Hypothalamus (tissue), 51 donors: ENCODE measurements around the gene SH3PXD2A.

Experiments
- DNase-seq, 51 donors: peaks; one replicate each; lab custom pipeline; 2025; lab: John Stamatoyannopoulos, UW

Gene SH3PXD2A

GRCh38 chr10:103835096-103836050 is 20.0 kb downstream of the SH3PXD2A start:
- peak in 19 of 51 donors; percentile 13 to 59 (median 29) for DNase-seq

GRCh38 chr10:103834436-103835095 is 20.8 kb downstream of the SH3PXD2A start:
- DNase-seq: no peak

DNA sequence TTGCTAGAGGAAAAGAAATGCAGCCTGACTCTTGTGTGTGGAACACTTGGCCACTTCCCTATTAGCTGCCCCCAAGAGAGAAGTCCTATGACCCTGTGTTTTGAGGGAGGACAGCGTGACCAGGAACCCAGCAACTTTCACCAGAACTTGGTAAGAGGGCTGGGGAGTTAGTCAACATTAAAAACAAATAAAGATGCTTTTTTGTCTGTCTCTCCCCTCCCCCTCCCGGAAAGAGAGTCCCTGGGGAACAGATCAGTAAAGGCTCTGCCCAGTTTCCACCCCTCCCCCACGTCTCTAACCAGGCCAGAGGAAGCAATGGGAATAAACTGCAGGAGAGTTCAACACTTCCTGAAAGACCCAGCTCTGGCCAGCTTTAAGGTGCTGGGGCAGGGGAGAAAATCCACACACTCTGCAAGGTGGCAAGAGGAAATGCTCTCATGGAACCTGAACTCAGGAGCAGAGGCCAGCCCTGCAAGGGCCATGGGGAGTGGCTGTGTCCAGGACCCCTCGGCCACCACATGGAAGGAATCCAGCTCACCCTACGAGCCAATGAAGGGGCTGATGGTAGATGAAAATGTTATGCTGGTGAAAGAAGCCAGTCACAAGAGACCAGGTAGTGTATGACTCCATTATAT is 21.5 kb downstream of the SH3PXD2A start:
- peak in 1 of 51 donors; percentile 7 for DNase-seq

GRCh38 chr10:103832806-103833205 is 22.6 kb downstream of the SH3PXD2A start:
- DNase-seq: no peak

- no peak for DNase-seq
These were observed 25.4 kb downstream of the SH3PXD2A start for GRCh38 chr10:103829838-103830465.

GRCh38 chr10:103829278-103829677 is 26.1 kb downstream of the SH3PXD2A start:
- DNase-seq: no peak

DNA sequence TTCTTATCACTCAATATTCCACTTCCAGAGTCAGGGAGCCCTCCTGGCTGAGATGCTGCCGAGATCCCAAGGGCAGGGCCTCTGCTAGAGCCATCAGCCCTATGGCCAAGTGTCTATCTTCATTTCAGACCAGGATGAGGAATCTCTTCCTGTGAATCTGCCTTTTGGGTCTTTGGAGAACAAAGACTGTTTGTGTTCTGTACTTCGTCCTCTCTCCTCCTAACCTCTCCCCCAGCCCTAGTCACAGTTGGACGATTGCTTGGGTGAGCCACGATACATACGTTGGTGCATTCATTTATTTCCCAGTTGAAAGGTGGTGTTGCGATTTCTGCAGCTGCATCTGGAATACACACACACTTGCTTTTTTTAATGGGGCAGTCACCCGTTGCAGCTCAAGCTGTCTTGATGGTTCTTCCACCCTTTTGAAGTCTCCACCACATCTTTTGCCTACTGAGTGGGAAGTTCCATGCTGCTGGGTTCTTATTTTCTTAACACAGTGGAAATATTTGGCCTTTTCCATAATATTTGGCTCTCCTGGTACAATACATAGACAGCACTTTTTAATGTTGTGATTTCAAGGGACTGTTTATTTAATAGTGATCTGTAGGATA is 26.7 kb downstream of the SH3PXD2A start:
- DNase-seq: no peak

DNA sequence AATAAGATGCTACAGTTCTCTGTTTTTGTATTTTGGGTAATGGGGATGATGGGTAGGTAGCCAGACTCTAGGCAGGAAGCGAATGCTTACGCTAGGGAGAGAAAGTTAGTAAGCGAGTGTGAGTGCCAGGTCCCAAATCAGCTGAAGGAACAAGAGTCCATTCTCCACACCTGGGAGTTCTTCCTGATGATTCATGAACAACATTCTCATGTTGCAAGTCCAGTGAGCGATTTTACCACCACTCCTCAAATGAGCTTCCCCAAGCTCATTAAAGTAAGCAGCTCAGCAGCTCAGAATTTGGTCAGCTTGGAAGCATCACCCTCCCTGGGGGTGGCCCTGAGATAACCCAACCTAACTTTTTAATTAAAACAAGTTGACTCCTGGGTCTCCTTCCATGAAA is 27.3 kb downstream of the SH3PXD2A start:
- DNase-seq: no peak

DNA sequence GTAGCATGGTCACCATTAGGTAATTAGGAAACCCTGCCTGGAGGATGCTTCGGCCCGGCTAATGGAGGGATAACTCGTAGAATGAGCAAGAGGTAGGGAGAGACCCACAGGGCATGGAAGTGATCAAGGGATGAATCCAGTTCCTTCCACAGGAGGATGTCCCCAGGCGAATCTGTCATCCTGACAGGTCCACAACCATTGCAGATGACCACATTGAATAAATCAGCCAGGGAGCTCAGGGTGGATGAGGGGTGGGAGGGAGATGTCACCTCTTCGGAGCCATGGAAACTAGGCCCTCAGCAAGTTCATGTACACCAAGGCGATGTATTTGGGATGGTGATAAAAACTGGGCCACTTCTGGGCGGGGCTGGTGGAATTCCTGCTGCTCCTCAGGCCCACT is 28.5 kb downstream of the SH3PXD2A start:
- DNase-seq: no peak

DNA sequence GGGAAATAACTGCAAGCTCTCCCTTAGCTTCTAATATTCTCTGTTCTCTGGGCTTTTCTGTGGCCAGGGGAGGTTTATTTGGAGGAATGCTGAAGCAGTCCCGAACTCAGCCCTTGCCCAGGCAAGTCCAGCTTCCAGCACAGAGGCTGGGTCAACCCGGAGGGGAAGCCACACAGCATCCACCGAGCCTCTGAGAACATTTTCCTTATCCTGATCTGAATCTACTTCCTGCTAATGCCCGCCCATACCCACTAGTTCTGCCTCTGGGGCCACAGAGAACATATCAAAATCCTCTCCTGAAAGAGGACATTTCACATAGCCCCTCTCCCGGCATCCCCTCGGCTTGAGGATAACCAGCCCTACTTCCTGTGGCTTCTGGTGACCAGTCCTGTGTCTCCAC is 31.1 kb downstream of the SH3PXD2A start:
- DNase-seq: no peak

GRCh38 chr10:103823706-103824272 is 31.6 kb downstream of the SH3PXD2A start:
- no peak for DNase-seq

DNA sequence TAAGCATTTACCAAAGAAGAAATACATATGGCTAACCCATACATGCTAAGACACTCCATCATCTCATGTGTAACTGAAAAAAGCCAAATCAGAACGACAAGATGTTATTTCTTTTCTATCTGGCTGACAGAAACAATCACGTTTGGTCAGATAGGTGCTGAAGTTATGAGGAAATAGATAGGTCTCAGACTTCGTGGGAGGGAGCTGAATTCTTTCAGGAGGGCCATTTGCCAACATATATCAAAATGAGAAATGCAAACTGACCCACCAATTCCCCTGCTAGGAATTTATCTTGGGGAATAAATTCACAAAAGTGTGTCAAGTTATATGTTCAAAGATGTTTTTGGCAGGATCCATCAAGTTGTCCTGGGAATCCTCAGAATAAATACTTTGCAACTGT is 32.6 kb downstream of the SH3PXD2A start:
- no peak for DNase-seq

DNA sequence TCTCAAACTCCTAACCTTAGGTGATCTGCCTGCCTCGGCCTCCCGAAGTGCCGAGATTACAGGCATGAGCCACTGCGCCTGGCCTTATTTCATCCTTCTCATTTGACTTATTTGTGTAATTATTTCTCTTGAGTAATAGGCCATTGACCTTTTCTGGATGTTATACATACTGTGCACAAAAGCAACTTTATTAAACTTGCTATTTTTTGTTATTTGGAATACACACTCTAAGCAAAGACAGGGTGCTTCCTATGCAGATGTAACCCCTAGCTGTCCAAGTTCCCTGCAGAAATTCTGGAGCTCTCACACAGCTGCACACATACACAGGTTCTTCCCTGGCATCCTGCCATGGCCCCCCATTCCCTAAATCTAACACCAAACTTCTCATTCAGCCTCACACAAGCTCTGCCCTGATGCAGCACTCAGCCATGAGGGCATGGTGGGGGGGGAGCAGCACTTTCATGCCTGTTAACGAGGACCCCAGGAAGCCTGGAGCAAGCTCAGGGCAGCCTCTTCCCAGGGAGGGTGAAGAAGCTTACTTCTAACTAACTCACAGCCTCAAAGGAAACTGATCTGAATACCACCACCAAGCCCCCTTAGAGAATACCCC is 33.2 kb downstream of the SH3PXD2A start:
- DNase-seq: no peak

DNA sequence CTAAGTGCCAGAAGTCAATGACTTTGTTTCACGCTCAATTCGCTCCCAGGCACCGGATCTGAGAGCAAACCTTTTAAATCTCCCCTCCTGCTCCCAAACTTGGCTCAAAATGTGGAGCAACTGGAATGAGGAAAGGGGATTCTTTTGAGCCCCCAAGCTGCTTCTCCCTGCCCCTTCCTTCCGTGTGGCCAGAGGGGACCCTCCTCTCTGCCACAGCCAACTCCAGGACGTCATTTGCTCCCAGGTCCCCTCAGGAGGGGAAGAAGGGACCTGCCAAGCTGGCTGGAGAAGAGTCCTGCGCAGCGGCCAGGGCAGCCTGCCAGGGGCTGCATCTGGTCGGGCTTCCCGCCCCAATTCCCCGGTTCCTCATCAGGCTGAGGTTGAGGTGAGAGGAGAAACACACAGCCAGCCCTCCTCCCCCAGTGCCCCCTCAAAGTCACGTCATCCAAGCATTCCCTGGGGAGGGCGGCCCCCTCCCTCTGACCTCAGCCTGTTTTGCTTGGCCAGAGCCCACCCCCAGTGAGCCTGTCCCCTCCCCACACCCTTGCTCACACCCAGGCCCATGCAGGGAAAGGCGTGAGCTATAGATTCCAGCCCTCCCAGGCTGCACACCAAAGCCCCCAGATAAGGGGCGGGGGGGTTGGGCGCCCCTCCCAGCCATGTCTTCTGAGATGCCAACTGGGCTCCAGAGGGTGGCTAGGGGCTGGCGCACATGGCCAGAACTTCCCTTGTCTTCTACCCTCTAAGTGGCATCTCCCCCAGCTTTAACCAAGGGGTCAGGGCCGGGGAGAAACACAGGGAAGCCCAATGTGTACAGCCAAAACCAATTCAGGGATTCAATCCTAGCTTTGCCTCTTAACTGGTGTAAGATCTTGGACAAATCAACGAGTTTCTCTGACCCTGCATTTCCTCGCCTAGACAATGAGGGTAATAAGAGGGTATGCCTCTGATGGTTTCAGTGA is 35.0 kb downstream of the SH3PXD2A start:
- DNase-seq: peak in 1 of 51 donors; percentile 4

DNA sequence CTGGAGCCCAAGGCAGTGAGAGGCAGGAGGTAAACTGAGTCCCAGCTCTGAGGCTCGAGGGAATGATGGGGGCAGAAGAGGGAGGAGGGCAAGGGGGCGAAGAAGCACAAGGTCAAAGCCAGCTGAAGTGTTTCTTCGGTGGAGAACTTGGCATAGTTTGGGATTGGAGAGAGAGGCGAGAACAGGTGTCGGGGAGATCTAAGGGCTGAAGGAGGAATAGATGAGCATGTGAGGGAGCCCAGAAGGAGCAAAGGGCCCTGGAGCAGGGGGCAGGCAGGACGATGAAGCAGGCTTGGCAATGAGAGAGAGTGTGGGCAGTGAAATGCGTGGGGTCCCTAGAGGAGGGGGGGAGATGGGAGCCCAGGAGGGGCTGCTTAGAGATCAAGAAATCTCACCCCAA is 35.9 kb downstream of the SH3PXD2A start:
- no peak for DNase-seq

DNA sequence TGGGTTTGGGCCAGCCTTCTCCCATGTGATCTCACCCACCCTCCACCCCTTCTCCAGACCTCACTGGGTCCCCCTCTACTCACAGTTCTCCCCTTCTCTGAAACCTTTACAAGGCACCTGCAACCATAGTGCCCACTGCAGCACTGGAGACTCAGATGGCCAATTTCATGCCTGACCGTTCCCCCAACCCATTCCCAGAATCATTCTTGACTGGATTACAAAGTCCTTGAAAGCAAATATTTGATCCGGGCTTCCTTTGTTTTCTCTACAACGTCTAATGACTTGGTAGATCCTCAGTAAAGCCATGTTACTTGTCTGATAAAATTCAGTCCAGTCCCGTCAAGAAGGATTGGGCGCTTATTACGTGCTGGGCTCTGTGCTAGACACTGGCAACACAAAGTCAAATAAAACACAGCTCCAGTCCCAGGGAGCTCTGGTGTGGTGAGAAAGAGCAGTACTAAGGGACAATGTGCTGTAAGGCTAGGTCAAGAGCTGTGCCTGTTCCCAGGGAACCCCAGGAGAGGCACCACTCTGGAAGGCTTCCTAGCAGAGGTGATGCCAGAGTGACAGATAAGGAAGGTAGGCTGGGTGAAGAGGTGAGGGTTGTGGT is 36.5 kb downstream of the SH3PXD2A start:
- DNase-seq: no peak

DNA sequence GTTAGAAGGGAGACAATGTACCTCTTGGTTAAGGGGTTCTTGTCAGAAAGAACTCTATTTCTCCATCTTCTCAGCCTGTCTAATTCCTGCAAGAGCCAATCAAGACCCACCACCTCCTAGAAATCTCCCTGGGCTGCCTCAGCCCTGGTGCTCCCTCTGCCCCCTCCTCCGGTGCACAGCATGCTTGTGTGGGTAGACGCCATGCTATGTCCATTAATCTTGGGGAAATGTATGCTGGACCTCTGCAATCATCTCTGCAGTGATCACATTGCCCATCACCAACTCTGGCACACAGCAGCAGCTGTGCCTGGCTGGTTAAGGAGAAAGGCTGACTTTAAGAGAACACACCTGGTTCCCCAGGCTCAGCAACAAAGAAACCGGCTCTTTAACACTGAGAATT is 37.3 kb downstream of the SH3PXD2A start:
- DNase-seq: no peak

DNA sequence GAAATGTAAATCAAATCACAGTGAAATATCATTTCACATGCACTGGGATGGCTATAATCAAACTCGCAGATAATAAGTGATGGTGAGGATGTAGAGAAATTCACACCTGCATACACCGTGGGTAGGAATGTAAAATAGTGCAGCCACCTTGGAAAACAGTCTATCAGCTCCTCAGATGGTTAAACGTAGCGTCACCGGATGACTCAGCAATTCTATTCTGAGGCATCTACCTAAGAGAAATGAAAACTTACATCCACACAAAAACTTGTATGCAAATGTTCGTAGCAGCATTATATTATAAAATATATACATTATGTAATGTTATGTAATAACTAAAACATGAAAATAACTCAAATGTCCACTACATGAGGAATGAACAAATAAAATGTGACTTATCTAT is 38.9 kb downstream of the SH3PXD2A start:
- DNase-seq: peak in 1 of 51 donors; percentile 17
